ENCODE data around the gene SMIM10. TPM values are rescaled to one million over a fixed set of nuclear protein-coding genes. Genes with fewer than 3 reads are reported as not detected.

Gene SMIM10
- total and polyA plus RNA-seq, 2 of the 13 experiments (the other 11 are each of a cell fraction or from before 2014, with no cell fraction given): not detected

- TF ChIP-seq AHDC1 (CRISPR knock-in tag; IDR thresholded peaks at IDR 0.05; ENCODE audit: borderline replicate concordance) (0 out of 2 replicates have a peak, but pooled peaks have one; percentile 33), TFDP1 (CRISPR knock-in tag; IDR thresholded peaks at IDR 0.05; ENCODE audit: borderline replicate concordance) (no peak), NCOA1 (CRISPR knock-in tag; IDR thresholded peaks at IDR 0.05) (no peak), ZNF446 (CRISPR knock-in tag; IDR thresholded peaks at IDR 0.05) (no peak), TFE3 (CRISPR knock-in tag; IDR thresholded peaks at IDR 0.05) (peak; percentile 92), HDAC1 (CRISPR knock-in tag; IDR thresholded peaks at IDR 0.05) (no peak), ZBTB21 (CRISPR knock-in tag; IDR thresholded peaks at IDR 0.05) (no peak), YY1 (IDR thresholded peaks at IDR 0.05; ENCODE audit: insufficient read depth, insufficient replicate concordance, low read depth, low read length) (no peak), FOXK2 (IDR thresholded peaks at IDR 0.05) (peak; percentile 54; the same call in 1 of the 2 replicates), NR2F1 (CRISPR knock-in tag; IDR thresholded peaks at IDR 0.05) (peak; percentile 54 to 93; a peak in 3 of 4 replicates)
- TF ChIP-seq, protein P1, sequence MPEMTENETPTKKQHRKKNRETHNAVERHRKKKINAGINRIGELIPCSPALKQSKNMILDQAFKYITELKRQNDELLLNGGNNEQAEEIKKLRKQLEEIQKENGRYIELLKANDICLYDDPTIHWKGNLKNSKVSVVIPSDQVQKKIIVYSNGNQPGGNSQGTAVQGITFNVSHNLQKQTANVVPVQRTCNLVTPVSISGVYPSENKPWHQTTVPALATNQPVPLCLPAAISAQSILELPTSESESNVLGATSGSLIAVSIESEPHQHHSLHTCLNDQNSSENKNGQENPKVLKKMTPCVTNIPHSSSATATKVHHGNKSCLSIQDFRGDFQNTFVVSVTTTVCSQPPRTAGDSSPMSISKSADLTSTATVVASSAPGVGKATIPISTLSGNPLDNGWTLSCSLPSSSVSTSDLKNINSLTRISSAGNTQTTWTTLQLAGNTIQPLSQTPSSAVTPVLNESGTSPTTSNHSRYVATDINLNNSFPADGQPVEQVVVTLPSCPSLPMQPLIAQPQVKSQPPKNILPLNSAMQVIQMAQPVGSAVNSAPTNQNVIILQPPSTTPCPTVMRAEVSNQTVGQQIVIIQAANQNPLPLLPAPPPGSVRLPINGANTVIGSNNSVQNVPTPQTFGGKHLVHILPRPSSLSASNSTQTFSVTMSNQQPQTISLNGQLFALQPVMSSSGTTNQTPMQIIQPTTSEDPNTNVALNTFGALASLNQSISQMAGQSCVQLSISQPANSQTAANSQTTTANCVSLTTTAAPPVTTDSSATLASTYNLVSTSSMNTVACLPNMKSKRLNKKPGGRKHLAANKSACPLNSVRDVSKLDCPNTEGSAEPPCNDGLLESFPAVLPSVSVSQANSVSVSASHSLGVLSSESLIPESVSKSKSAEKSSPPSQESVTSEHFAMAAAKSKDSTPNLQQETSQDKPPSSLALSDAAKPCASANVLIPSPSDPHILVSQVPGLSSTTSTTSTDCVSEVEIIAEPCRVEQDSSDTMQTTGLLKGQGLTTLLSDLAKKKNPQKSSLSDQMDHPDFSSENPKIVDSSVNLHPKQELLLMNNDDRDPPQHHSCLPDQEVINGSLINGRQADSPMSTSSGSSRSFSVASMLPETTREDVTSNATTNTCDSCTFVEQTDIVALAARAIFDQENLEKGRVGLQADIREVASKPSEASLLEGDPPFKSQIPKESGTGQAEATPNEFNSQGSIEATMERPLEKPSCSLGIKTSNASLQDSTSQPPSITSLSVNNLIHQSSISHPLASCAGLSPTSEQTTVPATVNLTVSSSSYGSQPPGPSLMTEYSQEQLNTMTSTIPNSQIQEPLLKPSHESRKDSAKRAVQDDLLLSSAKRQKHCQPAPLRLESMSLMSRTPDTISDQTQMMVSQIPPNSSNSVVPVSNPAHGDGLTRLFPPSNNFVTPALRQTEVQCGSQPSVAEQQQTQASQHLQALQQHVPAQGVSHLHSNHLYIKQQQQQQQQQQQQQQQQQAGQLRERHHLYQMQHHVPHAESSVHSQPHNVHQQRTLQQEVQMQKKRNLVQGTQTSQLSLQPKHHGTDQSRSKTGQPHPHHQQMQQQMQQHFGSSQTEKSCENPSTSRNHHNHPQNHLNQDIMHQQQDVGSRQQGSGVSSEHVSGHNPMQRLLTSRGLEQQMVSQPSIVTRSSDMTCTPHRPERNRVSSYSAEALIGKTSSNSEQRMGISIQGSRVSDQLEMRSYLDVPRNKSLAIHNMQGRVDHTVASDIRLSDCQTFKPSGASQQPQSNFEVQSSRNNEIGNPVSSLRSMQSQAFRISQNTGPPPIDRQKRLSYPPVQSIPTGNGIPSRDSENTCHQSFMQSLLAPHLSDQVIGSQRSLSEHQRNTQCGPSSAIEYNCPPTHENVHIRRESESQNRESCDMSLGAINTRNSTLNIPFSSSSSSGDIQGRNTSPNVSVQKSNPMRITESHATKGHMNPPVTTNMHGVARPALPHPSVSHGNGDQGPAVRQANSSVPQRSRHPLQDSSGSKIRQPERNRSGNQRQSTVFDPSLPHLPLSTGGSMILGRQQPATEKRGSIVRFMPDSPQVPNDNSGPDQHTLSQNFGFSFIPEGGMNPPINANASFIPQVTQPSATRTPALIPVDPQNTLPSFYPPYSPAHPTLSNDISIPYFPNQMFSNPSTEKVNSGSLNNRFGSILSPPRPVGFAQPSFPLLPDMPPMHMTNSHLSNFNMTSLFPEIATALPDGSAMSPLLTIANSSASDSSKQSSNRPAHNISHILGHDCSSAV (CRISPR knock-in tag; IDR thresholded peaks at IDR 0.05; ENCODE audit: borderline replicate concordance): no peak
These were observed 42.2 kb upstream of the SMIM10 start (continued) for GRCh38 chrX:134948333-134949241.
